Stomach (tissue), 9 donors: ENCODE measurements around the gene FREM1. TPM values are rescaled to one million over a fixed set of nuclear protein-coding genes. Genes with fewer than 3 reads are reported as not detected.

Experiments used
- DNase-seq, 2 donors: peaks; one replicate each; pipeline versions ENCODE4 v3.0.0 to v3.0.0-alpha.2; 2013 to 2019
- H3K27ac ChIP-seq, 5 donors: fragments of 200-600 bp in 4 of 5; sonication (generic) in 4 of 5; one replicate each; pipeline ENCODE4 v1.5.1; 2013 to 2019; ENCODE audit warnings: mild to moderate bottlenecking in 1 of 5, moderate library complexity in 1 of 5
- H3K27me3 ChIP-seq, 3 donors: fragments of 200-600 bp; sonication (generic); one replicate each; pipeline ENCODE4 v1.5.1; 2017 to 2019; ENCODE audit warnings: mixed run types in 1 of 3
- H3K36me3 ChIP-seq, 4 donors: fragments of 200-600 bp; sonication (generic); 1 replicate in 3 of 4; 2 replicates in 1 of 4; pipeline ENCODE4 v1.5.1; 2016 to 2019
- H3K4me1 ChIP-seq, 4 donors: fragments of 200-600 bp; sonication (generic); one replicate each; pipeline ENCODE4 v1.5.1; 2016 to 2019
- H3K4me3 ChIP-seq, 4 donors: fragments of 200-600 bp; sonication (generic) in 3 of 4; one replicate each; pipeline ENCODE4 v1.5.1; 2016 to 2019; ENCODE audit warnings: mild to moderate bottlenecking in 1 of 4
- H3K9me3 ChIP-seq, 4 donors: fragments of 200-600 bp; sonication (generic); one replicate each; pipeline ENCODE4 v1.5.1; 2016 to 2019
- CTCF ChIP-seq, 7 experiments: fragments of 450-650 bp in 4 of 7; fragments of 200-600 bp in 3 of 7; sonication (generic) in 3 of 7; IDR thresholded peaks; one replicate each; pipeline ENCODE4 v1.5.1; 2016 to 2019; ENCODE audit warnings: antibody characterized with exemption in 7 of 7, control low read depth in 2 of 7, mild to moderate bottlenecking in 1 of 7
- EP300 ChIP-seq: sonication (generic); formaldehyde crosslinking; IDR thresholded peaks from one replicate; pipeline ENCODE4 v1.6.1; 2017; ENCODE audit warnings: antibody characterized with exemption
- POLR2A ChIP-seq, 4 donors: fragments of 450-650 bp; IDR thresholded peaks; one replicate each; pipeline ENCODE4 v1.6.1; 2016; ENCODE audit warnings: antibody characterized with exemption in 4 of 4, control low read depth in 2 of 4, mild to moderate bottlenecking in 1 of 4, moderate library complexity in 1 of 4
- POLR2AphosphoS5 ChIP-seq, 3 donors: sonication (generic); formaldehyde crosslinking; IDR thresholded peaks; one replicate each; pipeline ENCODE4 v1.6.1; 2016; ENCODE audit warnings: antibody characterized with exemption in 3 of 3
- WGBS, 5 donors: extraction: QIAGEN DNeasy Blood & Tissue Kit in 3 of 5; methylation state at CpG; one replicate each; pipeline versions ENCODE4 v1.1.5 to v1.1.7; 2013 to 2018; 5-methylcytosine and 5-hydroxymethylcytosine counted together
- intact Hi-C: fragments of 100-400 bp; cut with DNase I; formaldehyde crosslinking; loops from one replicate; pipeline ENCODE4 v1.15.1; 2023; ENCODE audit warnings: low total_unique reads
- polyA plus RNA-seq, 3 donors: library from polyadenylated mRNA; stranded (reverse); fragments of 200-250 nt; gene quantifications; one replicate each; pipeline ENCODE4 v1.2.3, GENCODE V29; 2013
- total RNA-seq, 5 donors: library from RNA; depleted of rRNA; stranded (reverse); fragments of >200 nt; gene quantifications; one replicate each; pipeline versions ENCODE4 v1.1.0 to v1.2.3, GENCODE V29; 2014 to 2016
- donor health status: healthy with polysubstance abuse.
- donor health status: Bipolar disorder and iron deficiency.
- donor health status: healthy.

FREM1 gene
- total and polyA plus RNA-seq, 8 donors, result 0.12 to 14.7 (median 0.58) TPM; not detected in 1

- TF ChIP-seq CTCF (IDR thresholded peaks at IDR 0.05), result no peak
- no peak for TF ChIP-seq EP300
- TF ChIP-seq POLR2AphosphoS5 (IDR thresholded peaks at IDR 0.05), result no peak
- TF ChIP-seq POLR2A (IDR thresholded peaks at IDR 0.05), result no peak
- Histone ChIP-seq H3K4me1 (peaks cover 0 to 5% (median 2%) of the 10 kb centered on the region in 4 donors), H3K4me3 (no peak overlapping the region), H3K27me3 (no peaks in the 10 kb centered on the region), H3K36me3 (no peaks in the 10 kb centered on the region), H3K27ac (no peak overlapping the region), H3K9me3 (peaks cover 0 to 5% (median 0%) of the 10 kb centered on the region in 4 donors)
- DNase-seq, result no peak
- intact Hi-C loops, result no loop called here
Observed at GRCh38 chr9:14870090-14870489, 40.1 kb downstream of the FREM1 start.

GRCh38 chr9:14869671-14870070 is 40.6 kb downstream of the FREM1 start:
- intact Hi-C loops, result no loop called here

GRCh38 chr9:14868772-14869583 is 41.2 kb downstream of the FREM1 start:
- WGBS, 5 donors, result 55 to 60% (median 56%) methylated on average over 14 to 16 of the region's 16 CpGs
- H3K27ac ChIP-seq, result no peak overlapping the region
- DNase-seq, result peak in 1 of 2 donors; percentile 69

More at GRCh38 chr9:14869671-14870070, 40.6 kb downstream of the FREM1 start:
- Histone ChIP-seq H3K9me3 (peaks cover 0 to 5% (median 0%) of the 10 kb centered on the region in 4 donors), H3K4me3 (no peak overlapping the region), H3K36me3 (no peaks in the 10 kb centered on the region), H3K27ac (no peak overlapping the region), H3K27me3 (no peaks in the 10 kb centered on the region), H3K4me1 (peaks cover 0 to 5% (median 2%) of the 10 kb centered on the region in 4 donors)
- WGBS, 5 donors, result 41 to 60% (median 53%) methylated on average over 3 of the region's 3 CpGs
- TF ChIP-seq POLR2AphosphoS5 (IDR thresholded peaks at IDR 0.05), result no peak
- no peak for TF ChIP-seq POLR2A (IDR thresholded peaks at IDR 0.05)
- no peak for TF ChIP-seq EP300
- no peak for TF ChIP-seq CTCF (IDR thresholded peaks at IDR 0.05)
- DNase-seq, result no peak

GRCh38 chr9:14868418-14868771 is 41.8 kb downstream of the FREM1 start:
- H3K36me3 ChIP-seq, result no peaks in the 10 kb centered on the region
- no peak overlapping the region for H3K4me3 ChIP-seq
- no peak for TF ChIP-seq POLR2AphosphoS5 (IDR thresholded peaks at IDR 0.05)
- no peak for TF ChIP-seq POLR2A (IDR thresholded peaks at IDR 0.05)
- no peak for TF ChIP-seq EP300
- TF ChIP-seq CTCF (IDR thresholded peaks at IDR 0.05), result no peak
- no peak overlapping the region for H3K27ac ChIP-seq
- no peak for DNase-seq
- WGBS, 5 donors, result 86 to 90% (median 88%) methylated on average over 4 of the region's 4 CpGs
- H3K9me3 ChIP-seq, result peaks cover 0 to 5% (median 0%) of the 10 kb centered on the region in 4 donors
- intact Hi-C loops, result no loop called here
- no peaks in the 10 kb centered on the region for H3K27me3 ChIP-seq
- peaks cover 0 to 5% (median 2%) of the 10 kb centered on the region in 4 donors for H3K4me1 ChIP-seq

More at GRCh38 chr9:14868772-14869583, 41.2 kb downstream of the FREM1 start:
- Histone ChIP-seq H3K9me3 (peaks cover 0 to 5% (median 0%) of the 10 kb centered on the region in 4 donors), H3K4me1 (peaks cover 0 to 5% (median 2%) of the 10 kb centered on the region in 4 donors), H3K36me3 (no peaks in the 10 kb centered on the region), H3K4me3 (no peak overlapping the region), H3K27me3 (no peaks in the 10 kb centered on the region)
- TF ChIP-seq EP300 (no peak), POLR2AphosphoS5 (IDR thresholded peaks at IDR 0.05) (no peak), POLR2A (IDR thresholded peaks at IDR 0.05) (no peak), CTCF (IDR thresholded peaks at IDR 0.05) (no peak)
- intact Hi-C loops, result no loop called here
